Panc1 (cell line): ENCODE data around the gene NOS3.
A peak's percentile ranks its signal among the peaks of the same experiment; 100 is the strongest.

ENCODE experiments used
- POLR2AphosphoS5 ChIP-seq: IDR thresholded peaks from 2 replicates; pipeline ENCODE4 v1.6.1; 2012; ENCODE audit warnings: mild to moderate bottlenecking, low read depth, low read length, moderate library complexity
- TCF7L2 ChIP-seq: IDR thresholded peaks from 2 replicates; pipeline ENCODE4 v1.6.1; 2011; ENCODE audit warnings: mild to moderate bottlenecking, low read depth, low read length, inconsistent platforms
- TF ChIP-seq, protein P1 (sequence below): fragments of 450-650 bp; IDR thresholded peaks from 2 replicates; pipeline ENCODE4 v1.5.1; 2017; ENCODE audit warnings: mild to moderate bottlenecking
- TF ChIP-seq, protein P2 (sequence below), 2 experiments: IDR thresholded peaks; 2 replicates each; pipeline ENCODE4 v1.6.1; 2011 to 2012; ENCODE audit warnings: low read depth in 2 of 2, control low read depth in 1 of 2, low read length in 1 of 2, mild to moderate bottlenecking in 1 of 2, moderate library complexity in 1 of 2; ENCODE audit not compliant: insufficient read depth in 1 of 2

DNA sequence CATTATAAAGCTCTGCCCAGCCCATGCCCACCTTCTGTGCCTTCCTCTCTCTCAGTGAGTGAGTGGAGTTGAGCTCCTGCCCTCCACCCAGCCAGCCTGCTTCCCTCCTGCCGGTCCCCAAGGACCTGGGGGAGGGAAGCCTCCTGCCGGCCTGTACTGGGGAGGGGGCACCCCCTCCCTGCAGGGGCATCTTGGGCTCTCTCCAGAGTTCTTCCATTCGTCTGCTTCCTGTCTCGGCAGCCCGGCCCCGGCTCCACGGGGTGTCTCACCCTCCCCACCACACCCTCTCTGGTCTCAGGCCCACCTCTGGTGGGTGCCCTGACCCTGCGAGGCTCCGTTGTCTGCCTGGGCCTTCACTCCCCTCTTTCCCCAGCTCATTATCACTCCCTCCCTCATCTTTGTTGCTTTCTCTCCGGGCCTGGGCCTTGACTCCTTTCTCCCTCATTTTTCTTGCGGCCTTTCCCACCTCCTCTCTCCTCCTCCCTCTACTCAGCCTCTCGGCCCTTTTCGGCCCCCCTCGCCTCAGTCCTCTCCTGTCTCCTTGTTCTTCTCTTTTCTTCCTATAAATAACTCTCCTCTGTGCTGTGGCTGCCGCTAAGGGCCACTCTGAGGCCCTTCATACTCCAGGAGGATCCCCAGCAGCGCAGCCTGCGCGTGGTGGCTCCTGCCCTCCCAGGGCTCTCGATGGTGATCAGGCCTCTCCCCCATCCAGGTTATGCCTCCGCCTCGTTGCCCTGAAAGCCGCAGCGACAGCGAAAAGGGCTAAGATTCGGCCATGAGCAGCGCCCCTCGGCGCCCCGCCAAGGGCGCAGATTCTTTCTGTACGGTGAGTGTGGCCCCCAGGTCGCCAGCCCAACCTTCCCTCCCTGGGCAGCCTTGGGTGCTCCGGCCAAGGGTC, 70.6 kb downstream of the NOS3 start:
- TF ChIP-seq, protein P1, sequence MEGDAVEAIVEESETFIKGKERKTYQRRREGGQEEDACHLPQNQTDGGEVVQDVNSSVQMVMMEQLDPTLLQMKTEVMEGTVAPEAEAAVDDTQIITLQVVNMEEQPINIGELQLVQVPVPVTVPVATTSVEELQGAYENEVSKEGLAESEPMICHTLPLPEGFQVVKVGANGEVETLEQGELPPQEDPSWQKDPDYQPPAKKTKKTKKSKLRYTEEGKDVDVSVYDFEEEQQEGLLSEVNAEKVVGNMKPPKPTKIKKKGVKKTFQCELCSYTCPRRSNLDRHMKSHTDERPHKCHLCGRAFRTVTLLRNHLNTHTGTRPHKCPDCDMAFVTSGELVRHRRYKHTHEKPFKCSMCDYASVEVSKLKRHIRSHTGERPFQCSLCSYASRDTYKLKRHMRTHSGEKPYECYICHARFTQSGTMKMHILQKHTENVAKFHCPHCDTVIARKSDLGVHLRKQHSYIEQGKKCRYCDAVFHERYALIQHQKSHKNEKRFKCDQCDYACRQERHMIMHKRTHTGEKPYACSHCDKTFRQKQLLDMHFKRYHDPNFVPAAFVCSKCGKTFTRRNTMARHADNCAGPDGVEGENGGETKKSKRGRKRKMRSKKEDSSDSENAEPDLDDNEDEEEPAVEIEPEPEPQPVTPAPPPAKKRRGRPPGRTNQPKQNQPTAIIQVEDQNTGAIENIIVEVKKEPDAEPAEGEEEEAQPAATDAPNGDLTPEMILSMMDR, result no peak
- TF ChIP-seq POLR2AphosphoS5, result 0 out of 2 replicates have a peak, but pooled peaks have one; percentile 25
- TF ChIP-seq, protein P2, sequence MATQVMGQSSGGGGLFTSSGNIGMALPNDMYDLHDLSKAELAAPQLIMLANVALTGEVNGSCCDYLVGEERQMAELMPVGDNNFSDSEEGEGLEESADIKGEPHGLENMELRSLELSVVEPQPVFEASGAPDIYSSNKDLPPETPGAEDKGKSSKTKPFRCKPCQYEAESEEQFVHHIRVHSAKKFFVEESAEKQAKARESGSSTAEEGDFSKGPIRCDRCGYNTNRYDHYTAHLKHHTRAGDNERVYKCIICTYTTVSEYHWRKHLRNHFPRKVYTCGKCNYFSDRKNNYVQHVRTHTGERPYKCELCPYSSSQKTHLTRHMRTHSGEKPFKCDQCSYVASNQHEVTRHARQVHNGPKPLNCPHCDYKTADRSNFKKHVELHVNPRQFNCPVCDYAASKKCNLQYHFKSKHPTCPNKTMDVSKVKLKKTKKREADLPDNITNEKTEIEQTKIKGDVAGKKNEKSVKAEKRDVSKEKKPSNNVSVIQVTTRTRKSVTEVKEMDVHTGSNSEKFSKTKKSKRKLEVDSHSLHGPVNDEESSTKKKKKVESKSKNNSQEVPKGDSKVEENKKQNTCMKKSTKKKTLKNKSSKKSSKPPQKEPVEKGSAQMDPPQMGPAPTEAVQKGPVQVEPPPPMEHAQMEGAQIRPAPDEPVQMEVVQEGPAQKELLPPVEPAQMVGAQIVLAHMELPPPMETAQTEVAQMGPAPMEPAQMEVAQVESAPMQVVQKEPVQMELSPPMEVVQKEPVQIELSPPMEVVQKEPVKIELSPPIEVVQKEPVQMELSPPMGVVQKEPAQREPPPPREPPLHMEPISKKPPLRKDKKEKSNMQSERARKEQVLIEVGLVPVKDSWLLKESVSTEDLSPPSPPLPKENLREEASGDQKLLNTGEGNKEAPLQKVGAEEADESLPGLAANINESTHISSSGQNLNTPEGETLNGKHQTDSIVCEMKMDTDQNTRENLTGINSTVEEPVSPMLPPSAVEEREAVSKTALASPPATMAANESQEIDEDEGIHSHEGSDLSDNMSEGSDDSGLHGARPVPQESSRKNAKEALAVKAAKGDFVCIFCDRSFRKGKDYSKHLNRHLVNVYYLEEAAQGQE (IDR thresholded peaks at IDR 0.05; ENCODE audit: insufficient read depth in 1 of 2, low read depth in 2 of 2, low read length in 1 of 2), result no peak
- no peak for TF ChIP-seq TCF7L2
